ENCODE data around the gene IRF2BPL. TPM values are rescaled to one million over a fixed set of nuclear protein-coding genes. Genes with fewer than 3 reads are reported as not detected.

The IRF2BPL gene
- total and polyA plus RNA-seq, 2 of the 4 experiments (the other 2 are of a cell fraction), result 6.3 to 14.5 TPM

DNA sequence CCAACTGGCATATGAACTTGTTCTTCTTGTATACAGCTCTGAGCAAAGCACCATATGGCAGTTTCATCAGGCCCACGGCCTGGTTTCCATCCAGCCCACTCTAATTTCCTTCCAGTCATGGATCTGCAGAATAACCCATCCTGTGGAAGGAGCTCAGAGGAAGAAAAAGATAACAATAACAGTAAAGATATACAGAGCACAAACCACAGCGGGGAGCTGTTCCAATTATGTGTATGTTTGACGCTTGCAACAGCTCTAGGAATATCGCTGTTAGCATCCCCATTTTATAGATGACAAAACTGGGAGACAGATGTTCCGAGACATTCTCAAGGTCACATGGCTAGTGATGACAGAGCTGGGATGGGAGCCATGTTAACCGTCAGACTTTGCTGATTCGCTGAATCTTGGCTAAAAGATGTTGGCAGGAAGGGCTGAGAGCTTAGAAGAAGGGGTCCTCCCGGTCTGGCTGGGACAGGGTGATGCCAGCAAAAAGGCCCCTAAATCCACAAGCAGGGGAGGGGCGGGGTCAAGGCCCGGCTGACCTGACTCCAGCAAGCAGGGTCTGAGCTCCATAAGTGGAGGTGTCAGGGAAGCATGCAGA is 35.2 kb upstream of the IRF2BPL start:
- Histone ChIP-seq H4K5ac (ENCODE audit: low read depth, low read length) (no peak overlapping the region), H3K36me3 (ENCODE audit: control insufficient read depth, insufficient read depth, low read length) (no peaks in the 10 kb centered on the region), H3K27me3 (ENCODE audit: control insufficient read depth, insufficient read depth, low read length) (no peaks in the 10 kb centered on the region), H3K4me1 (ENCODE audit: control insufficient read depth, insufficient read depth, low read length) (peaks cover 7% of the 10 kb centered on the region), H3K4me2 (ENCODE audit: low read depth, low read length) (no peak overlapping the region), H3K4me3 (ENCODE audit: insufficient read depth, low read depth, low read length) (no peak overlapping the region), H3K18ac (ENCODE audit: low read depth, low read length) (no peak overlapping the region), H4K20me1 (ENCODE audit: insufficient read depth, low read length) (no peaks in the 10 kb centered on the region), H4K91ac (ENCODE audit: insufficient read depth, low read depth, low read length) (no peak overlapping the region), H3K79me1 (ENCODE audit: low read depth in 1 of 2, low read length in 2 of 2) (no peaks in the 10 kb centered on the region), H3K56ac (ENCODE audit: extremely low read depth, insufficient read depth, low read length) (no peak overlapping the region), H3K23ac (ENCODE audit: low read depth, low read length) (no peak overlapping the region), H2BK20ac (ENCODE audit: low read depth, low read length) (no peak overlapping the region; the same call in 1 of the 2 replicates), H2AK5ac (ENCODE audit: low read depth, low read length) (no peak overlapping the region), H2AK9ac (replicated peaks; ENCODE audit: low read depth, low read length, poor library complexity) (no peak overlapping the region), H2BK5ac (ENCODE audit: low read depth, low read length, poor library complexity, severe bottlenecking) (no peak overlapping the region), H3K9me3 (ENCODE audit: control insufficient read depth, insufficient read depth, low read length) (no peaks in the 10 kb centered on the region), H2BK120ac (ENCODE audit: low read depth, low read length) (no peak overlapping the region; the same call in 1 of the 2 replicates), H4K8ac (ENCODE audit: low read depth in 2 of 2, low read length in 2 of 2) (no peak overlapping the region), H2BK15ac (ENCODE audit: low read depth, low read length) (no peak overlapping the region), H3K9me1 (ENCODE audit: insufficient read depth, low read length) (no peaks in the 10 kb centered on the region), H2AFZ (replicated peaks; ENCODE audit: low read length, poor library complexity) (no peak overlapping the region), H3K14ac (replicated peaks; ENCODE audit: low read depth, low read length) (no peak overlapping the region), H3K4ac (ENCODE audit: low read depth, low read length) (no peak overlapping the region; the same call in 1 of the 2 replicates), H3K9ac (ENCODE audit: low read depth, low read length) (no peak overlapping the region), H3K27ac (ENCODE audit: insufficient read depth, low read length) (no peak overlapping the region)
- TF ChIP-seq, protein P1, sequence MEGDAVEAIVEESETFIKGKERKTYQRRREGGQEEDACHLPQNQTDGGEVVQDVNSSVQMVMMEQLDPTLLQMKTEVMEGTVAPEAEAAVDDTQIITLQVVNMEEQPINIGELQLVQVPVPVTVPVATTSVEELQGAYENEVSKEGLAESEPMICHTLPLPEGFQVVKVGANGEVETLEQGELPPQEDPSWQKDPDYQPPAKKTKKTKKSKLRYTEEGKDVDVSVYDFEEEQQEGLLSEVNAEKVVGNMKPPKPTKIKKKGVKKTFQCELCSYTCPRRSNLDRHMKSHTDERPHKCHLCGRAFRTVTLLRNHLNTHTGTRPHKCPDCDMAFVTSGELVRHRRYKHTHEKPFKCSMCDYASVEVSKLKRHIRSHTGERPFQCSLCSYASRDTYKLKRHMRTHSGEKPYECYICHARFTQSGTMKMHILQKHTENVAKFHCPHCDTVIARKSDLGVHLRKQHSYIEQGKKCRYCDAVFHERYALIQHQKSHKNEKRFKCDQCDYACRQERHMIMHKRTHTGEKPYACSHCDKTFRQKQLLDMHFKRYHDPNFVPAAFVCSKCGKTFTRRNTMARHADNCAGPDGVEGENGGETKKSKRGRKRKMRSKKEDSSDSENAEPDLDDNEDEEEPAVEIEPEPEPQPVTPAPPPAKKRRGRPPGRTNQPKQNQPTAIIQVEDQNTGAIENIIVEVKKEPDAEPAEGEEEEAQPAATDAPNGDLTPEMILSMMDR (conservative IDR thresholded peaks at IDR 0.05; ENCODE audit: low read depth, low read length), result no peak
- TF ChIP-seq, protein P2, sequence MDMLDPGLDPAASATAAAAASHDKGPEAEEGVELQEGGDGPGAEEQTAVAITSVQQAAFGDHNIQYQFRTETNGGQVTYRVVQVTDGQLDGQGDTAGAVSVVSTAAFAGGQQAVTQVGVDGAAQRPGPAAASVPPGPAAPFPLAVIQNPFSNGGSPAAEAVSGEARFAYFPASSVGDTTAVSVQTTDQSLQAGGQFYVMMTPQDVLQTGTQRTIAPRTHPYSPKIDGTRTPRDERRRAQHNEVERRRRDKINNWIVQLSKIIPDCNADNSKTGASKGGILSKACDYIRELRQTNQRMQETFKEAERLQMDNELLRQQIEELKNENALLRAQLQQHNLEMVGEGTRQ (IDR thresholded peaks at IDR 0.05; ENCODE audit: low read depth, low read length), result peak; percentile 72
- TF ChIP-seq NFE2L2 (IDR thresholded peaks at IDR 0.05; ENCODE audit: low read depth, low read length), result peak; percentile 63; the same call in 1 of the 2 replicates
- 55% methylated on average over 4 of the region's 10 CpGs; no CpG with 5 or more reads in 1 of the 2 experiments for WGBS, 2 experiments (ENCODE audit: extremely low coverage in 2 of 2, insufficient read length in 1 of 2)
- POLR2A ChIA-PET (ENCODE audit: unreplicated experiment), result interaction anchor here (0.5 kb wide), 1 partner anchor 34 kb away, joined by 3 read pairs; no protein-coding TSS in a partner anchor
- CTCF ChIA-PET, result interaction anchor here (0.9 to 3.2 kb wide), 7 partner anchors 9 to 191 kb away, joined by 3 to 13 read pairs (median 4); no protein-coding TSS in a partner anchor
- intact Hi-C loops (cut with micrococcal nuclease) (no loop called here), in situ Hi-C loops (cut with MboI; ENCODE audit: low sequenced_read_pairs) (loop anchor here (5.0 to 25.0 kb wide), 2 partner anchors 151 to 1076 kb away; partner anchors contain the start of genes IFT43 and TGFB3), dilution Hi-C loops (cut with HindIII; ENCODE audit: low sequenced_read_pairs, unreplicated experiment) (no loop called here)
- BruUV-seq (replicated peaks), result no TSS peak
- DNase-seq (peak; percentile 83), ATAC-seq (ENCODE audit: low read depth) (0 out of 2 replicates have a peak, but pooled peaks have one; percentile 6)

Measured in IMR-90 (cell line).